NCI-H2029 (cell line): Measurements from ENCODE around the gene CCDC200.
"Not testable (repeated sequence)": the region's sequence is repeated elsewhere in the genome, so short reads cannot be mapped to it uniquely, and the experiment has no call there.

ENCODE experiments used
- DNase-seq: peaks from one replicate; lab custom pipeline; 2025; lab: John Stamatoyannopoulos, UW

CCDC200 gene

GRCh38 chr17:43216369-43216761, 12.1 kb downstream of the CCDC200 start:
- DNase-seq = no peak

GRCh38 chr17:43215341-43215740, 13.1 kb downstream of the CCDC200 start:
- DNase-seq = no peak

DNA sequence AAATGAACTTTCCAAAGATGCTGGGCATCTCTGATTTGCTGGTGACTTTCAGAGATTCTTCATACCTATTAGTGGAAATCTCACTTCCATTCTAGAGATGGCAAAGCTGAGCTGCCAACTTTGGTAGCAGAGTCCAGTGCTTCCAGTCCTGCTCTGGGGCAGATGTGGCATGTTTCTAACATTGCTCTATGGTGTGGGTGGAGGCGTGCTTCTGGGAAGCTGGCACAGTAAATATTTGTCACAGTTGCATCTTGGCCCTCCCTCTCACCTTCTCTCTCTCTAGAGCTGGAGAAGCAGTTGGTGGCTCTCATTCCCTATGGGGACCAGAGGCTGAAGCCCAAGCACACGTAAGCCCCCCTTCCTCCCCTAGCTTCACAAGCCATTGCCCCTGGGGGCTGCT, 14.9 kb downstream of the CCDC200 start:
- no peak for DNase-seq

DNA sequence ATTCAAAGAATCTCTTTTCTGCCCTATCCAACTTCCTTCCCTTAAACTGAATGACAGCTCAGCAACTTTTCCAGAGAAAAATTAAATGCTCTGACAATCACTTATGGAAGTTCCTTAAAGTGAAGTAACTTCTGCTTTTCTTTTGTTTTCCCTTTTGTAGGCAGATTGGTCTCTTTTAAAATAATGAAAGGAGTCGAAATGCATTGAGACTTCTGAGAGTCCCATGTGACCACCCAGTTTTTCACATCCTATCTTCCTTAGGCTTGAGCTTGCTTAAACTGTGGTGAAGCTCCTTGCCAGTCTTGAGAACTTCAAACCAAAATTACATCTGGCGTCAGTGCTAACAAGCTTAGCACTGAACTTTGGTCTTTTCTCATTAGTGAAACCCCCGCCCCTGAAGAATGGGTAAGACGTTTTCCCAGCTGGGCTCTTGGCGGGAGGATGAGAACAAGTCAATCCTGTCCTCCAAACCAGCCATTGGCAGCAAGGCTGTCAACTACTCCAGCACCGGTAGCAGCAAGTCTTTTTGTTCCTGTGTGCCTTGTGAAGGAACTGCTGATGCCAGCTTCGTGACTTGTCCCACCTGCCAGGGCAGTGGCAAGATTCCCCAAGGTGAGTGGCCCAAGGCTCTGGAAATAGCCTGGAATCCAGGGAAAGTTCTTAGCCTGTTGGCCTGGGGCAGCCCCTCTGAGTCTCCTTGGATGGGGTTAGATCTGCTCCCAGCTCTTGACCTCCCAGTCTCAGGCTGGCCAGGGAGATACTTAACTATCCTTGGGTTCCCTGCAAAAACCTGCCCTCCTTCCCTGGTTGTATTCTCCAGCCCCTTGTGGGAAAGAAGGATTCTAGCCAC, 15.6 kb downstream of the CCDC200 start:
- no peak for DNase-seq

- DNase-seq = peak; percentile 51
Observed at GRCh38 chr17:43211480-43212402, 16.7 kb downstream of the CCDC200 start, which contains the start of gene TMEM106A. Gene TMEM106A, plus strand, starts transcription at chr17:43211875. Its CDS starts 1,167 bp downstream, at chr17:43213042.

DNA sequence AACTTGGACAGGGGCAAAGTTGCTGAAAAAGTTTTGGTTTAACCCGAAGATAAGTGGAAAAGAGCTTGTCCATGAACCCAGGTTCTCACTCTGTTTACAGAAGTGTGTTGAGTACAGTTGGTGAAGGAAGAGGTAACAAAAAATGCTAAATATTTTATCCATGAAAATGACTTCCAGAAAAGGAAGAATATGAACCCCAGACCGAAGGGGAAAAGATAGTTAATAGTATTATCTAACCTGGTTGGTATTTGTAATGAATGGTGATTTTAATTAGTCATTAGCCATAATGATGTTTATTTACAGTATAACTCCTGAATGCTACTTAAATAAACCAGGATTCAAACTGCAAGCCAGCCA, 17.3 kb downstream of the CCDC200 start:
- no peak for DNase-seq

- DNase-seq = no peak
Observed at GRCh38 chr17:43210576-43210975, 17.8 kb downstream of the CCDC200 start.

DNA sequence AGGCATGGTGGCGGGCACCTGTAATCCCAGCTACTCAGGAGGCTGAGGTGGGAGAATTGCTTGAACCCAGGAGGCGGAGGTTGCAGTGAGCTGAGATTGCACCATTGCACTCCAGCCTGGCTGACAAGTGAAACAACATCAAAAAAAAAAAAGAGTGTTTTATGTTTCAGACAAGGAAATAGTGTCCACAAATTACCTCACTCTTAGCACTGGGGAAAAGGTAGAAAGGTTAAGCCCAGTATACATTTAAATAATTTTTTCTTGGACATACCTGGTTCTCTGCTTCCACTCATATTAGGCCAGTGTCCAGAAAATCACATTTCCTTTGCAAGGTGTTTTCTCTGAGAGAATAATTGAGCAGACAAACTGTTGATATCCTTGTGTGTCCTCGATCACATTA, 25.4 kb downstream of the CCDC200 start:
- not testable (repeated sequence) for DNase-seq

GRCh38 chr17:43200127-43200526, 28.3 kb downstream of the CCDC200 start:
- no peak for DNase-seq

DNA sequence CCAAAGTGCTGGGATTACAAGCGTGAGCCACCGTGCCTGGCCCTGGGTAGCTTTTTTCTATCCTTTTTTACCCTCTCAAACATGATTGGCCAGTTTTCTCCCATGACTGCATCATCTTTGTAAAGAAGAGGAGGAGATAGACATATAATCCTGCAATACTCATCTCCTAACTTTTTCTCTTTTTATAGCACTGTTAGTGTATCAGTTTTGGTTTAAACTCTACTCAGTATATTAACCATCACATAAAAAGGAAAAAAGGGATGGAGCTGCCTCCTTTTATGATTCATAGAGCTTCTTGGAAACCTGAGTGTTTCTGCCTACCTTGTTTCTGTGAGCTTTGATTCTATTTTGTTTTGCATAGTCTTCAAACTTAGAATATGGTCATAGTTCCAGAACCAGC, 28.8 kb downstream of the CCDC200 start:
- no peak for DNase-seq

- no peak for DNase-seq
Observed at GRCh38 chr17:43193251-43193650, 35.2 kb downstream of the CCDC200 start.

GRCh38 chr17:43186656-43187055, 41.8 kb downstream of the CCDC200 start:
- DNase-seq = not testable (repeated sequence)

DNA sequence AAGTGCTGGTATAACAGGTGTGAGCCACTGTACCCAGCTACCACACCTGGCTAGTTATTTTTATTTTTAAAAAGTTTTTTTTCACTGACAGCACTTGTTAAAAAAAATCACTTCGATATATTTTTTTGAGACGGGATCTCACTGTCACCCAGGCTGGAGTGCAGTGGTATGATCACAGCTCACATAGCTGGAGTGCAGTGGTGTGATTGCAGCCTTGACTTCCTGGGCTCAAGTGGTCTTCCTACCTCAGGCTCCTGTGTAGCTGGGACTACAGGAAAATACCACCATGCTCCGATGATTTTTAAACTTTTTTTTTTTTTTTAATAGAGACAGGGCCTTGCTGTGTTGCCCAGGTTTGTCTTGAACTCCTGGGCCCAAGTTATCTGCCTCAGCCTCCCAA, 44.5 kb downstream of the CCDC200 start:
- no peak for DNase-seq

DNA sequence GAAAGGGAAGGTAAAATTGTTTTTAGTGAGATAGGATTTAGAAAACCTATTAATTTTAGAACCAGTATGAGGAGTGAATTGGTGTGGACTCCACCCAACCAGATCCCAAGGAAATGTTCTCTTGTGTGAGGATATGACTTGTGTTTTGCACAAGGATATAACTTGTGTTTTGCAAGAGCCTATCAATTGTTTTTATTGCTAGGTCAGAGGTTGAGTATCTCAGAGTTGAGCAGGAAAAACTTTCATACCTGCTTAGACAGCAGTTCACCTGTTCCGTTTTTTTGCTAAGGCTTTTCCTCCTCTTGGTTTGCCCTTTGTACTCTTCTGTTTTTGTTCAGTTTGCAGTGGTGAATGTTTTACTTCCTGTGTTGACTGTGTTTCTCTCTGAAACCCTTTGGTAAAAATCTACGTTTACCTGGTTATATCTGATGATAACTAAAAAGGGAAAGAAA, 52.3 kb downstream of the CCDC200 start:
- DNase-seq = no peak

DNA sequence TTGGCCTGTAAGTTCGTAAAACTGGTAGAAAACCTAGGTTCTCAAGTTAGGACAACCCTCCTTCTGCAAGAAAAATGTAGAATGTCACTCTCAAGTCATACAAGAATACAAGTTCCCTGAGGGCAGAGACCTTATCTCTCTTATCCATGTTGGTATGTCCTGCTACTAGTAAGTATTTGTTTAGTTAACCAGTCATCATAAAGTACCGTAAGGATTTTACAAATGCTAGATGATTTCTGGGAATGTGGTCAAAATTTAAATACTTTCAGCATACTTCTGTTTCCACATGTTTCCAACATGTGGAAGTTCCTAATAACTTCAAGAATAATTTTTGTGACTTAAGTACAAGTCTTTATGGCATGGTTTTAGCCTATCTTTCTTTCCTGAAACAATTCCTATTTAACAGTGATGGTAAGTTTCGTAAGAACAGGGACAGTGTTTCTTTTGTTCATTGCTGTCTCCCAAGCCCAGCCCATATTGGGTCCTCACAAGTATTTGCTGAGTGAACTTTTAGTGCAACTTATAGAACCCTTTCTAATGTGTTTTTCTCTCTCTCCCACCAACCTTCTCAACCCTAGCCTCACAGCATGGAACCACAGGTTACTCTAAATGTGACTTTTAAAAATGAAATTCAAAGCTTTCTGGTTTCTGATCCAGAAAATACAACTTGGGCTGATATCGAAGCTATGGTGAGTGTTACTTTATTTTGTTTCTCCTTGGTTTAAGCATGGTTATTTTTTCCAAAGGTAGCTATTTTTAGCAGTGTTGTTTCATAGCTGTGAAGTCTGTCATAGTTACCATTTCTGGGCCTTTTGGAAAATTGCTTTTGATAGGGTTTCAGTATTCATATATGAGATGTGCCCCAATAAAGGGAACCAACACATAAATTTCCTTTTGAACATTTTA, 53.0 kb downstream of the CCDC200 start:
- DNase-seq = no peak

- peak; percentile 42 for DNase-seq
Observed at GRCh38 chr17:43171586-43172487, 56.6 kb downstream of the CCDC200 start.
